ENCODE results near the gene HMX3.

Gene HMX3

DNA sequence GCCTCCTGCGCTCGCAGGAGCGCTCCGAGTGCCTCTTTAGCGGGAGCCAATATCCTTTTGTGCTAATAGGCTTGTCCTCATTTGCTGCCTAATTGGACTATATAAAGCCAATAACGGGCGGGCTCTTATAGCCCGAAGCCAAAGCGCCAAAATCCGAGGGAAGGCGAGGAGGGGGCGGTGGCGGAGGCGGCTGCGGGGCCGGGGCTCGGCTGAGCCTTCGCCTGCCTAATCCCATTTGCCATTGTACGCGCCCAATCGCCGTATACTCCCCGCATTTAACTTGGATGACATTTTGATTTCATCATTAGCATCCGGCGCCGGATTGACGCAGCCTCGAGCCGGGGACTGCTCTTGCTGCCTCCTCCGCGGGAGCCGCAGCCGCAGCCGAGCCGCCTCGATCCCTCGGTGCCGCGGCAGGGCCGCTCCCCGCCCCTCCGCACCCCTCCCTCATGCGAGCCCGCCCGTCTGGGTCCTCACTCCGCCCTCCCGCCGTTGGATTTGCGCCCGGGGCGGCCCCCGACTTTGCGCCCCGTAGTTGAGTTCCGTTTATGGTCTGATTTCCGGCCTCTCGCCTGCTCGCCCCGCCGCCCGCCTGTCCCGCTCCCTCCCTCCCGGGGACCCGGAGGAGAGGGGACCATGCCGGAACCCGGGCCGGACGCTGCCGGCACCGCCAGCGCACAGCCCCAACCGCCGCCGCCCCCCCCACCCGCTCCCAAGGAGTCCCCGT lies at the start of gene HMX3:
TSS of gene HMX3 (plus strand) at position 556 of the 727 bp plus-strand sequence. CDS start at position 637, 81 bp downstream.
- peak; percentile 68 for DNase-seq

DNA sequence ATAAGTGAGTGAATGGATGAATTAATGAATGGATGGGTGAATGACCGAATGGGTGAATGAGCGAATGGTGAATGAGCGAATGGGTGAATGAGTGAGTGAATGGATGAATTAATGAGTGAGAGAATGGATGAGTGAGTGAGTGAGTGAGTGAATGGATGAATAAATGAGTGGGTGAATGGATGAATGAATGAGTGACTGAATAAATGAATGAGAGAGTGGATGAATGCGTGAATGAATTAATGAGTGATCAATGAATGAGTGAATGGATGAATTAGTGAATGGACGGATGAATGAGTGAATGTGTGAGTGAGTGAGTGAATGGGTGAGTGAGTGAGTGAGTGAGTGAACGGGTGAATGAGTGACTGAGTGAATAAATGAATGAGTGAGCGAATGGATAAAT lies 49.5 kb upstream of the HMX3 start:
- DNase-seq: no peak

DNA sequence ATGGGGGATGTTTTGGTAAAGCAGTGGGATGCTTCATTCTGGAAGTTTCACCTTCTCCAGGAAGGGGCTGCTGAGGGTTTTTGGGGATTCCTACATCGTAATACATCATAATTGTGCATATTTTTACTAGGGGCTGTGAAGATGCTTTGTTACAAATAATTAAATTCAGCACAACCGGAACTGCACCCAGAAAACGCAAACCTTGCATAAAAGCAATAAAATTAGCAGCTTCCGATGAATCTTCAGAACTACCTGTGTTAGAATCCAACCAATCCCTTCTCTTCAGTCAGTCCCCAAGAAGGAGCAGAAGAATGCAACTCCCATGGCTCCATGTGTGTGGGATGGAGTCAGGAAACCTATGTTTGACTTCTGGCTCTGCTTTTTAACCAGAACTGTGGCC lies 48.4 kb upstream of the HMX3 start:
- no peak for DNase-seq

DNA sequence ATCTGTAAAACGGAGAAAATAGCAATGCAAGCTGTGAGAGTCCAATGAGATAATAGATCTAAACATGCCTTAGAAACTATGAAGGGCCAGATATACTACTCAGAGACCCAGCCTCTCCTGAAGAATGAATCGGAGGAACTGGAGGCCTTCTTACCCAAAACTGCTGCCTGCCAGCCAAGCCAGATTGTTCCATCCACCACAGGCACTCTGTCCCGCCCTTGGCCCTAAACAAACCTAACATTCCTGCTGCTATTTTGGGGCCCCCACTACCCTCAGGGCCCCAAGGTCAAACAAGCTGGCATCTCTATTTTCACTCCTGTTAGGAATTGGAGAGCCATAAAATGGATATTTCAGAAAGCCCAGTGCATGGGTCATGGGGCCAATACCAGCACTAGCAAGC lies 48.0 kb upstream of the HMX3 start:
- DNase-seq: no peak

DNA sequence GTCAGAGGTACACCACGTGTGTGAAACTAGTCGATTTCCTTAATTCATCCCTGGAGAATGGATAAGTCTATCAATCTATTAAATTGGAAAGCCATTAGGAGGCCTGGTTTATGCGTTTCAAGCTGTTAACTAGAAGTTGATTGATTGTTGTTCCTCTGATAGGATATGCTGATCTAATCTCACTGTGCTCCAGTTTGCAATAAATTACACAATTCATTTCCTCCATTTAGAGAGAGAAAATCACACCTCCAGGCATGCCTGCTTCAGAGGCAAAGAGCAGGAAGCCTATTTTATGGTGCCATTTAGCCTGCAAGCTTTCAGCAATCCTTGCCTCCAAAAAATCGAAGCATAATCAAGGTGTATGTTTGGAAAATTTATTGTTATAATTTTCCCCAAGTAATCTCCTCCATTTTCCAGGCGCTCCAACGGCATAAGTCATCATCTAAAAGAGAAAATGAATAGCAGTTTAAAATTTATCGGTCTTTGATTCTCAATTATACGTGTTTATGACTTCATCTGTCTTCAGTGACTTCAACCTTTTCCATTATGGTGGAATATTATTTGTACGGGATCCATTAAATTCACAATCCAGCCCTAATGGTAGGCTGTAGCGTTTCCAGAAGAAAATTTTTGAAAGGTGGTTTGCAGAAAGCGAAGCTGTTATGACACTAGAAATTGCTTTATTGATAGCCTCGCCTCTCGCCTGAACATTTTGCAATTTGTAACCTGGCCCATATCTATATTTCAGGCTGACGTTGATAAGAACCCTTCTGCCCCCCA lies 42.9 kb upstream of the HMX3 start:
- no peak for DNase-seq

DNA sequence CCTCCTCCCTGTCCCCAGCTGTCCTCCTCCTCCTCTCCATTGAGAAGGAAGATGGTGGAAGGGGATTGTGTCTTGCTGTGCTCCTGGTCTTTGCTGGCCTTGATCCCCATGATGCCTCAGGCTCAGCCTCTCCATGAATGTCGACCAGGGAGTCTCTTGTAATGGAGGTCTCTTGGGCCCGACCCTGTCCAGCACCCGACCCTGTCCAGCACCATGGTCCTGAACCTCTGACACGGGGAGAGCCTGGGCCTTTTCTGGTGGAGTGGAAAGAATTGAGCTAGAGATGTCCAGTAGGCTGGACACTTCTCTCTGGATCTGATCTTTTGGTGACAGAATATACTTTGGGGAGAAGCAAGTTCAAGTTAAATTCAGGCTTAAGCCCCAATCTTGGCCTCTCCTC lies 42.3 kb upstream of the HMX3 start:
- no peak for DNase-seq

DNA sequence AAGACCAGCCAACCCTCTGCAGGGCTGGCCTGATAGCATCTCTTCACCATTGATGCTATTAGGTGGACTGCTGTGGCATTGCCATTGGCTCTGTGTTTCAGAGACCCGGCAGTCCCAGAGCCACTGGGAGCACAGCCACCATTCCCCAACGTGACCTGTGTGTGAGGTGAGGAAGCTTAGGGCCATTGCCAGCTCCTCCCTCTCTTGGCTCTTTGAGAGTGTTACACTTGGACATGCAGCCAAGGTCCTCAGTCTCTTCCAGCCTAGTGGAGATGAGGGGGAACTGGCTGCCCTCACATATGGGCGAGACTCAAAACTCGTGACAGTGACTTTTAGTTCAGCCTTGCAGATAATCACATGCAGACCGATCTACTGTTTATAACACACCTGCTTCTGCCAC lies 39.3 kb upstream of the HMX3 start:
- DNase-seq: no peak

DNA sequence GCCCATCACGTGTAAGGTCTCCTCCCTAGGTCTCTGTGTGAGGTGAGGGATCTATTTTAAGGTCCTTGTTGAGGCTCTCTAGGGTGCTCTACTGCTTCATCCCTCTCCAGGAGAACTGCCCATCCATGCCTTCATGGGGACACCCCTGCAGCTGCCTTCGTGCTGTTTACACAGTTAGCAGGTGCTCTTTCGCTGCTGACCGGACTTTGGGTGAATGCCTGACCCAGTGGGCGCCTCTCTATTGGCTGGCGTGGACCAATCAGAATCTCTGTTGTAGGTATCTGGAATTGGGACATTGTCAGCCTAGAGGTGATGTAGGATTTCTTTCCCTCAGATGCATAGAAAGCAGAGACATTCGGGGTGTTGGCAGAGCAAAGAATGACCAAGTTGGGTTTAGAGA lies 38.7 kb upstream of the HMX3 start:
- no peak for DNase-seq

DNA sequence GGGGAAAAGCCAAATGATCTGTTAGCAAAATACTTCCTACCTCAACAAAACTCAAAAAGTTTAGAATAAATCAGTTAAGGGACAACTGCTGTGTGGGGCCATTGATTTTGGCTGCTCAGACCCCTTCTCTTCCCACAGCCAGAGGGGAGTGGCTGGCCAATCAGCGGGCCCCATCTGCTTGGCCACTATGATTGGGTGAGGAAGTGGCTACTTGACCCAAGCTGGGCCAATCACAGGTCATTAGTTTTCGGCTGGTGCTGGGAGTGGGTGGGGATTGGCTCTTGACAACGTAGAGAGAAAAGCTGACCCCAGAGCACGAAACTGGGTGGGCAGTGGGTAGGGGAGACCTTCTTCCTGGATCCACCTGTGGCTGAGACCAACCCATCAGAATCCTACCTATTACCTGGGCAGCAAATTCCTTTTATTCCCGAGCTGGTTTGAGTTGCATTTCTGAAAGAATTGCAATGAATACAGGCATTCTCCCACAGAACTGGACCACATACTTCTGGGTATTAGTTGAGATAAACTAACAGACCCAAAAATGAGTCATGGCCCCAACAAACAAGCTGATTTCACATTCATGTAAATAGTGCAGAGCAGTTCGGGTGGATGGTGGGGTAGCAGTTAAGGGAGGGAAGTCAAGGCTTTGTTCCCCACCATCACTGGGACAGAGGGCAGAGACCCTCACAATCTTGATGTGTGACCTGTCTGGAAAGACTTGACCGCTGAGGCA lies 35.6 kb upstream of the HMX3 start:
- no peak for DNase-seq

DNA sequence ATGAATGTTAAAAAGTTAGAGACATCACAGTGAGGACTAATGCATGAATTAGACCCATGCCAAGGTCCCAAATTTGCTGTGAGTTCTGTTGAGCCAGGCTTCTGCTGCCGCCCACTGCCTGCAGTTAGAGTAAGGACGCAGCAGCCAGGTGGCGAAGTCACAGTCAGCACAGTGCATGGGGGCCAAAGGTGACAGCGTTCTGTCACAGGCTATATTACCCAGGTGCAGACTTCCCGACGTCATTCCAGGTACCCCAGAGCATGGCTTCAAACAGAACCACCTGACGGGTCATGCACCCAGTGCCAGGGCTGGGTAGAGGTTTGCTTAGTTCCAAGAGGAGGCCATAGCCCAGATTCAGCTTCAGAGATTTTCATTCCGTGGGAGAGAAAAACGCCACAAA lies 33.9 kb upstream of the HMX3 start:
- DNase-seq: no peak

DNA sequence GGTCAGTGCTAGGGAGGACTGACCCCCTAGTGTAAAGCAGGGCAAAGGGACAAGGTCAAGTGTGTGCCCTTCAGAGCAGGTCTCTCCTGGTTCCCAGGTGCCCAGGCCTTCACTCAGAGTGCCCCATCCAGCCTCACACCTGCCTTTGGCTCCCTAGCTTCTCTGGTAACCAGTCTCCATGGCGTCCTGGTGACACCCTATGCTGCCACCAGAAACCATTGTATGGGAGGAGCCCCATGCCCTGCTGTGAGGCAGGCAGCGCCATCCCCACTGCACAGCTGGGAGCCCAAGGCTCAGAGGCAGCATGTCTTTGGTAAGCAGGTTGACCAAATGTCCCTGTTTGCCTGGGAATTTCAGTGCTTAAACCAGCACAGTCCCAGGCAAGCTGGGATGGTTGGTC lies 33.1 kb upstream of the HMX3 start:
- DNase-seq: no peak

DNA sequence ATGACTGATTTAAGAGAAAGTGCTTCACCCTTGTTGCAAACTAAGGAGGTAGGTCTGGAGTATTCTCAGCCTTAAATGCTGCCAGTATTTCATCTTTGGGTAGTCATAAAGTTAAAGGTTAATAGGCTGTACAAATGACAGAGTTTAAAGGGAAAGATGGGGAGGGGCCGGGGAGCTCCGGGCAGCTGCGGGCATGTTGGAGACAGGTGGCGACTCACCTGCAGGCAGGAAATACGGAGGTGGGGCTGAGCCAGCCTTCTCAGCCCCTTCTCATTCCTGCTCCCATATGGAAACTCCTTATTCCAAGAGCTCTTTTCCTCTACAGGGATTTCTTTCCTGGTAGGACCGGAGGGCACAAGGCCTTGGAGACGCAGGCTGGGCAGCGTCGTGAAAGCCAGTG lies 31.8 kb upstream of the HMX3 start:
- DNase-seq: no peak

DNA sequence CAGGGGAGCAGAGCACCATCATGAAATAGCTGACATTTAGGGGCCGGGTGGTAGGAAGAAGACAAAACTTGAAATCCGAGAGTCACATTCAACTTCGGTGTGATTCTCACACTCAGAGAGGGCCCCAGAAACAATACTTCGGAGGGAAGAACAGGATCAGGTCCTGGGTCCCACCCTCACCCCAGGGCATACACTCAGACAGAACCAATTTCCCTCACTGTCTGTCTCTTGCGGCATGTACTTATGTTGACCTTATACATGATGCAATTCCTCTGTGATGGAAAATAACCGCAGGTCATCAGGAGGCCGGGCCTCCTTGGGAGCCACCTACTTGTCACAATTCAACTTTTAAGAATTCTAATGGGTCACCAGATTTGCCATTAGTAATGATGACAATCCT lies 26.3 kb upstream of the HMX3 start:
- no peak for DNase-seq

DNA sequence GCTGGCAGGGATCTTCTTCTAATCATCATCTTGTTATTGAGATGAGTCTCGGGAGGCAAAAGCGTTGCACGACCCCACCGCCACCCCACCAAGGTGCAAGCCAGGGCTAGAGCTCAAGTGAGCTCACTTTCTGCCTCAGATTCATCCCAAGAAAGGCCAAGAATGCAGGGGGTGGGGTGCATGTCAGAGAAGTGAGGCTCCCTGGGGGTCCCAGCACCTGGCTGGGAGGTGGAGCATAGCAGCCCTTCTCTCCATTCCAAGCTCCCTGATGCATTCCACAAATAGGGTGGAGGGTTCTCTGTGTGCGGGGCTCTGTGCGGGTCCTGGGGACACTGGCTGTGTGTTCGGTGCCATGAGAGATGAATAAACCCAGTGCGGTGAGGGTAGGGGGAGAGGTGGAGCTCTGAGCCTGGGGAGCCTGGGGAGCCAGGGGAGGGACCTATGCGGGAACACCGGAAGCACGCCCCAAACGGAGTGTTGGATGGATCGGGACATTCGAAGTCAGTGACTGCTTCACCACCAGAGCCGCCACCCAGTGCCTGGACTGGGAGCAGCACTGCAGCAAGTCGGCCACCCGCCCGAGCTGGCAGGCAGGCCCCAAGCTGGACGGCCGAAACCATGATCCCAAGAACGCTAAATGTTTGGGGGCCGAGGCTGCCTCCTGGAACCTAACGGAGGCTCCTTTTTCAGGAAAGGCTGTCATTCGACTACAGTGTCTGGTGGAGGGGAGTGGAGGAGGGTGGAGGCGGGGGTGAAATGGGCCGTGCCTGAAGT lies 17.9 kb upstream of the HMX3 start:
- DNase-seq: no peak

DNA sequence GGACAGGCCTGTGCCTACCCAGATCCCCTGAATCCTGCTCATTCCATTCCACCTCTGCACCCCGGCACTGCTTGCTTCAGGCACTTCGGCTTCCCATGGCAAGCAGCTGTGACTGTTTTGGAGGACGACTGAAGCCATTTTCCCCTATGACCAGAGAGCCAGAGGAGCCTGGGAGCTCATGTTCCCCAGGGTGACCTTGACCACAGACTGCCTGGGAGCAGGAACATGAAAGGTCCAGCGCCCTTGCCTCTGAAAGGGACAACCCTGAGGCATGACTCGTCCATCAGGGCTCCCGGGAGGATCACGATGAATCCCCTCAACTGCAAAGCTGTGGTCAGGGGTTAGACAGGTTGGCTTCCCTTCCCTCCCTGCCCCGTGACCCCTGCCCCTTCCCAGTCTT lies 16.7 kb upstream of the HMX3 start:
- no peak for DNase-seq

DNA sequence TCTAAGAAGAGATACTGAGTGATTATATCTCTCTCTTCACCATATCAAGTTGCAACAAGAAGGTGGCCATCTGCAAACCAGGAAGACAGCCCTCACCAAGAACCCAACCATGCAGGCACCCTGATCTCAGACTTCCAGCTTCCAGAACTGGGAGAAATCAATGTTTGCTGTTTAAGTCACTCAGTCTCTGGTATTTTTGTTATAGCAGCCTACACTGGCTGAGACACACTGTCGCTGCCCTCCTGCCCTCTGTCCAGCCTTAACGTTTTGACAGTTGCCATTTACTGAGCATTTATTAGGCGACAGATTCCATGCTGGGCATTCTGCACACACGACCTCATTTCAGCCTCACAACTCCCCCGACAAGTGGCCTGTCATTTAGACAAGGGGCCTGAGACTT lies 9.5 kb upstream of the HMX3 start:
- DNase-seq: no peak

DNA sequence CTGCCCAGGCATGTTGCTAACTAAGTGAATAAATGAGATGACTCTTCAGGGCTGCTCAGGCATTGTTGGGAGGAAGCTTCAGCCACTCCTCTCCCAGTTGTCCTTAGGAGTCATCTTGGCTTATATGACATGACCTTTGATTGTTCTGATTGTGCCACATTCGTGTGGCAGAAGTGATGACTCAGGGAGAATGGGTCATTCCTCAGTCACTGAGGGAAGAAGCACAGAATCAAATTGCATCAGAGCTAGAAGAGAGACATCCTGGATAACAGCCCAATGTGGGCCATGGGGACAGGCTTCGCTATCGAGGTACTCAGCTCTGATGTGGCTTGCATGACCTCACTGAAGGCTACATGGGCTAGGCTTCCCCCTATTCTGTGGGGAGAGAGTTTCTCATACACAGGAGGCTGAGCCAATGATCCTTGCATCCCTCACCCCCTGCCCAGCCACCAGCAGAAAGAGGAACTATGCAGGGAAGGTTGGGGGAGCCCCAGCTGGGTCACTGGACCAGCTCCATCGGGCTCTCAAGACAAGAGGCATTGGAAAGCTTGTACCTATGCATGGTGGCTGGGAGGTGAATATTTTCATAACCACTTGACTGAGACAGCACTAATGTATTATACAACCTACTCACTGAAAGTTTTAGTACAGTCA lies 6.0 kb upstream of the HMX3 start:
- DNase-seq: peak; percentile 84

DNA sequence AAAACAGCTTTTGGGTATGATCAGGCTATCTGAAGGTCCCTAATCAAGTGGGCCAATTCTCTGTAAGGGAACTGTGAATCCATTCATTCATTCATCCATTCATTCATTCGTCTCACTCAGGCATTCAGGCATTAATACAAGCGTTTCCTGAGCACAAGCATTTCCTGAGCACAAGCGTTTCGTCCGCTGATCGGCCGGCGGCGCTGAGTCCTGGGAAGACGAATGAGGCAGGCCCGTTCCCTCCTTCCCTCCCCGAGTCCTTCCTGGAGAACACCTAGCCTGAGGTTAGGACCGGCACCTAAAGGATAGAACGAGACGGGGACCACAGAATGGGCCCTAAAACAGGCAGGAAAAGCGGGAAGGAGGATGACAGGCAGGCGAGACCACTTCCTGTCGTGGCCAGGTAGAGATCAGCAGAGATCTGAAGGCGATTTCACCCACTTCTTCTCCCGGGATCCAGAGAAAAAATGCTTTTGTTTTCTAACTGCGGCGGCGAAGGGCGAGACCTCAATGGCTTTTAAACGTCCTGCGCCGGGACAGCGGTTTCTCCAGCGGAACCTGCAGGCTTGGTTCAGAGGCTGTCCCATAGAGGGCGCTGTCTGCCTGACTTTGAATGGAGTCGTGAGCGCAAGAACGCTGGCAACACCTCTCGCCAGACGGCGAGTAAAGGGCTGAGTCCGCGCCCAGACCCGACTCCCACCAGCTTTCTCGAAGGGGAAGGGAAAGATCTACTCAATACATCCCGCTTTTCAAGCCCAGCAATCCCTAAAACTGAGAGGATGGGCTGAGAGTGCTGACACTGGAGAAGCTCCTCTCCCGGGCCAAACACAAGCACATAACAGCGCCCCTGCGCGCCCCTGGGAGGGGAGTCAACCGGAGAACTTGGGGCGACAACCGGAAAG lies 2.9 kb upstream of the HMX3 start:
- DNase-seq: peak; percentile 85

DNA sequence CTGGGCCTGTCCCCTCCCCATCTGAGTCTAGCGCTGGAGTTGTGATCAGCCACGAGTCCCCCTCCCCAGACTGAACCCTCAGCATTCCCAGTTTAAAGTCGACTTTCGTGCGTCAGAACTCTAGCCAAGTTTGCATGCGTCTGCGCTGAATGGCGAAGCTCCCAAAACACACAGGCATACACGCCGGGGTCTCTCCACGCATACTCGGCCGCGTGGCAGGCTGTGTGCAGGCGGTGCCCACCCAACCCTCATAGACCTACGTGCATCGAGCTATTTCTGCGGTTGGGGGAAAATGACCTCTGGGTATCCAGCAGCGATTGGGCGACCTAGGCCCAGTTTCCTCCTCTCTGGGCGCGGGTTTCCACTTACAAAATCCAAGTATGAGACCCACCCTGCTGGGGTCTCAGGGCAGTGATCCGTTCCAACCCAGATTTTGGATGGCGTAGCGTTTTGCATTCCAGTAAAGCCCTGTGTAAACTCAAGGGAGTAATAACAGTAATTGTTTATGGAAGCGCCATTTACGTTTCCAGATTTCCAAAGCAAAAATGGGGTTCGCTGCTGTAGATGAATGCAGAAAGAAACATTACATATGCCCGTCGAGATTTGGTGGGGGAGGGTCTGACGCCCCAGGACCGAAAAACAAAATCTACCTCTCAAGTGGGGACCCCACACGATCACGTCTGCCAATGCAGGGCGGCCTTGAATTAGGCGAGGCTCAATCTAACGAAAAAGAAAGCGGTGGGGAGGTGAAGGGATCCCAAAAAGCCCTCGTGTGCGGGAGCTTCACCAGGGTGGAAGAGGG lies 2.0 kb upstream of the HMX3 start:
- DNase-seq: peak; percentile 27

DNA sequence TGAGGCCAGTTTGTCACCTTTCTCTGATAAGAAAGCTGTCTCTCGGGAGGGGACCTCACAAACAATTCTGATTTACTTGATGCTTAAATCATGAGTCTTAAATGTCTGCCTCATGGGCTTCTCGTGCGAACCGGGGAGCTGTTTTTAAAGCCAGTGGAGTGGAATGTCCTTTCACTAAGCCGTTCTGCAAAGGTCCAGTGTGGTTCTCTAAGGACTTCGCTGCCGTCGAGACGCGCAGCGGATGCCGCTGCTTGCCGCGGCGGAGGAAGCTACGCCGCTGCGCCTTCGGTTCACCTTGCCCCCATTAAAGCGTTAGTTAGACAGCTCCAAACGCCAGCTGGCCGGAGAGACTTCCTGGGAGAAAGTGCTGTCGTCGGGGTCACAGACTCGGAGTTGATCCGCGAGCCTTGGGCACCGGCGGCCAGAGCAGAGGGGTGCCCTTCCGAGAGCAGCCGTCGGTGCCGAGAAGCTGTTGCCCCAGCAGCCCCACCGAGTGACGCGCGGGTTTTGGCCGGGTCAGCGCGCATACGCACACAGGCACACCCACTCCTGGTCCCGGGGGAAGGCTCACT lies 1.3 kb upstream of the HMX3 start:
- no peak for DNase-seq

Measured in MV-4-11 (cell line).